ENCODE data around the gene TBX10.

The TBX10 gene

DNA sequence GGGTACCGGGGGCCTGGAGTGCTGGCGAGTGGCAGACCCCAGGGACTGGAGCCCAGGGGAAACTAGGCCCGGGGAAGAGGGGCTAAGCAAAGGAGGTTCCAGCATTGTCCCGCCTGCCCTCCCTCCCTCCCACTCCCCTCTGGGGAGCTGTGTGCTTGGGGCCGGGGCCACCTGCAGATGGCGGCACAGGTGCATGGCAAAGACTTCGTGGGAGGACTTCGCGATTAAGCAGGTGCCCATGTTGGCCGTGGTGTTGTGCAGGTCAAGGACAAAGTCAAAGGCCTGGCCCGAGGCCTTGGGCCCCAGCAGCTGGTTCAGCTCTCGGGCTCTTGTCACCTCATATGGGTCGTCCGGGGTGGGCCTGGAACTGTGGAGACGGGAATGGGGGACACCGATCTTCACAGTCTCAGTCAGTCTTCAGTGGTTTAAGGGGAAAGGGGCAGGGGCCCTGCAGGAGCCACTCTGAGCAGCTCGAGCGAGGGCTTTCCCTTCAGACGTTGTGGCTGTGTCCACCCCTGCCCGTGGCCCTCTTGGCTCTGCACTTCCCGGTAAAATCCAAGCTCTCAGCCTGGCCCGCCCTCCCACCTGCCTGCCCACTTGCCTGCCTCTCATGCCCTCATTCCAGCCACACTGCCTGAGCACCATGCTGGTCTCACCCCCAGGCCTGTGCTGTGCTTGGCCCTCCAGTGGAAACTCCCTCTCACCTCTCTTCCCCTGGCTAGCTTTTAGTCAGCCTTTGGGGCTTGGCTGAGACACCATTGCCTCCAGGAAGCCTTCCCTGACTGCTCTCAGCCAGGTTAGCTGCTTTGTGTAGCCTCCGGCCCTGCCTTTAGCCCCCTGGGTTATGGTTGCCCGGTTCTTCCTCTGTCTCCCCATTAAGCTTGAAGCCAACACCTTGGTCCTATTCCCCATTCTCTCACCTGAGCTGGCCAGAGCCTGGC is 6.2 kb upstream of the TBX10 start:
- no peaks in the 10 kb centered on the region for H3K79me2 ChIP-seq (ENCODE audit: insufficient read depth, low read depth)
- no peak overlapping the region for H3K4me2 ChIP-seq
- H3K9ac ChIP-seq: no peak overlapping the region
- no peak overlapping the region for H3K4me3 ChIP-seq (IDR thresholded peaks at IDR 0.05; ENCODE audit: insufficient read depth, low read depth, low read length)
- H4K20me1 ChIP-seq (ENCODE audit: insufficient read depth): no peaks in the 10 kb centered on the region
- TF ChIP-seq CTCF (conservative IDR thresholded peaks at IDR 0.05; ENCODE audit: low read depth, low read length): no peak
- no peaks in the 10 kb centered on the region for H3K36me3 ChIP-seq (ENCODE audit: insufficient read depth)
- no peak overlapping the region for H2AFZ ChIP-seq (ENCODE audit: low read depth)
- no peak overlapping the region for H3K27ac ChIP-seq
- H3K27me3 ChIP-seq (ENCODE audit: insufficient read depth, low read depth): no peaks in the 10 kb centered on the region
- H3K4me1 ChIP-seq (ENCODE audit: low read depth, poor library complexity, severe bottlenecking): peaks cover 29% of the 10 kb centered on the region

DNA sequence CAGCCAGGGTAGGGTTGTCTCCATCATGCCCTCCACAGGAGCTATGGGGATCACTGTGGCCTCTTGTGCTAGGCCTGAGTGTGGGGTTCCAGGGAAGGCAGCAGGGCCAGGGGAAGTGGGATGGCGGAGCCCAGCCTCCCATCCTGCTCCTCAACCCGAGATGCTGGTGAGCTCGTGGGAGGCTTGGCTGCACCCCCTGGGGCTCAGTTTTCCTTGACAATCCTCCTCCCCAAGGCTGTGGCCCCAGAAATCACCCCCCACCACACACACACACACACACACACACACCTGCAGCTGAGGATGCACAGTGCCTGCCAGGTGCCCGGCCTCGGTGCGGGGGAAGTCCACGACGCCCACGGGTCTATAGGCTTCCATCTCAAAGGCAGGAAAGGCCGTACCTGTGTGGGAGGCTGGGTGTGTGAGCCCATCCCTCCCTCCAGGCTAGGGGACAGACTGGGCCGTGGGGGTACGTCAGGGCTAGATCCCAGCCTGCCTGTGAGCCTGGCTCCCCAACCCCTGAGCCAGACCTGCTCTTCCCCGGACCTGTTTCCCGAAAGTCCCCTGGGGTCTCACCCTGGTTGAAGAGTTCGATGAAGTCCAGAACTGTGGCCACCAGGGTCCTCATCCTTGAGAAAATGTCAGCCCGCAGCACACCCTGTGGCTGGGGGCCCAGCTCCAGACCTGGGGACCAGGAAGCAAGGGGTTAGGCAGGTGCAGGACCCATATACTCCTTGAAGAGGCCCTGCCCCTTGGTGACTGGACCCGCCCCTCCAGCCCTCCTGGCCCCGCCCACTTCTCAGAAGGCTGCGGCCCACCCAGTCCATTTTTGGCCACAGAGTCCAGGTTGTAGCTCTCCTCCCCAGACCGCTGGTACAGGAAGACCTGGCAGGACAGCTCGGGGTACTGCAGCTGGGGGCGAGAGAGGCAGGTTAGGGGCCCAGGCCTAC is 5.2 kb upstream of the TBX10 start:
- H3K27ac ChIP-seq: no peak overlapping the region
- no peak overlapping the region for H2AFZ ChIP-seq (ENCODE audit: low read depth)
- H3K4me1 ChIP-seq (ENCODE audit: low read depth, poor library complexity, severe bottlenecking): peaks cover 24% of the 10 kb centered on the region
- TF ChIP-seq CTCF (conservative IDR thresholded peaks at IDR 0.05; ENCODE audit: low read depth, low read length): no peak
- H3K27me3 ChIP-seq (ENCODE audit: insufficient read depth, low read depth): no peaks in the 10 kb centered on the region; the same call in 1 of the 2 replicates
- no peak overlapping the region for H3K4me2 ChIP-seq
- H3K36me3 ChIP-seq (ENCODE audit: insufficient read depth): no peaks in the 10 kb centered on the region
- no peaks in the 10 kb centered on the region for H4K20me1 ChIP-seq (ENCODE audit: insufficient read depth)
- no peak overlapping the region for H3K9ac ChIP-seq
- no peaks in the 10 kb centered on the region for H3K79me2 ChIP-seq (ENCODE audit: insufficient read depth, low read depth)
- H3K4me3 ChIP-seq (IDR thresholded peaks at IDR 0.05; ENCODE audit: insufficient read depth, low read depth, low read length): no peak overlapping the region

- TF ChIP-seq CTCF (conservative IDR thresholded peaks at IDR 0.05; ENCODE audit: low read depth, low read length): peak; percentile 37; the same call in 1 of the 2 replicates
- Histone ChIP-seq H4K20me1 (ENCODE audit: insufficient read depth) (no peaks in the 10 kb centered on the region), H3K36me3 (ENCODE audit: insufficient read depth) (no peaks in the 10 kb centered on the region), H3K4me3 (IDR thresholded peaks at IDR 0.05; ENCODE audit: insufficient read depth, low read depth, low read length) (no peak overlapping the region), H3K4me2 (no peak overlapping the region), H3K27me3 (ENCODE audit: insufficient read depth, low read depth) (no peaks in the 10 kb centered on the region; the same call in 1 of the 2 replicates), H2AFZ (ENCODE audit: low read depth) (no peak overlapping the region), H3K9ac (no peak overlapping the region), H3K4me1 (ENCODE audit: low read depth, poor library complexity, severe bottlenecking) (peaks cover 17% of the 10 kb centered on the region), H3K27ac (no peak overlapping the region), H3K79me2 (ENCODE audit: insufficient read depth, low read depth) (no peaks in the 10 kb centered on the region)
Measured at GRCh38 chr11:67644042-67644441, 4.5 kb upstream of the TBX10 start.
